HEK293 (cell line): ENCODE results near the gene KRIT1.

Source experiments
- CTCF ChIA-PET: fragments of 350-600 bp; formaldehyde crosslinking; extraction: SDS; loops from one replicate; lab custom pipeline; 2021; ENCODE audit warnings: antibody characterized with exemption; lab: Yijun Ruan, JAX
- POLR2A ChIA-PET: fragments of 300-600 bp; formaldehyde crosslinking; extraction: SDS; loops from one replicate; lab custom pipeline; 2020; ENCODE audit warnings: antibody characterized with exemption, inconsistent platforms; lab: Yijun Ruan, JAX
- H3K27ac ChIP-seq: fragments of 200-500 bp; sonication (Bioruptor generic); 2 replicates; pipeline ENCODE4 v1.5.1; 2014; ENCODE audit warnings: low read depth, low read length, control low read depth, inconsistent platforms; ENCODE audit errors: extremely low read depth
- H3K36me3 ChIP-seq, 2 experiments: fragments of 200-500 bp in 1 of 2; sonication (Bioruptor generic) in 1 of 2; 1 replicate in 1 of 2; 2 replicates in 1 of 2; pipeline ENCODE4 v1.5.1; 2014 to 2017; ENCODE audit warnings: inconsistent platforms in 2 of 2, low read length in 2 of 2; ENCODE audit not compliant: control insufficient read depth in 2 of 2, insufficient read depth in 1 of 2
- H3K4me1 ChIP-seq: fragments of 200-500 bp; sonication (Bioruptor generic); 2 replicates; pipeline ENCODE4 v1.5.1; 2014; ENCODE audit warnings: mild to moderate bottlenecking, low read length, inconsistent platforms; ENCODE audit not compliant: control insufficient read depth, insufficient read depth
- H3K4me3 ChIP-seq: 2 replicates; pipeline ENCODE4 v1.5.1; 2011; ENCODE audit warnings: low read depth, mild to moderate bottlenecking, control low read depth, low read length, moderate library complexity
- H3K9me3 ChIP-seq: fragments of 200-500 bp; sonication (Bioruptor generic); 2 replicates; pipeline ENCODE4 v1.5.1; 2014; ENCODE audit warnings: low read depth, low read length, inconsistent platforms; ENCODE audit not compliant: control insufficient read depth, insufficient read depth
- ELK4 ChIP-seq: IDR thresholded peaks from 2 replicates; pipeline ENCODE4 v1.6.1; 2011; ENCODE audit warnings: mild to moderate bottlenecking, low read depth, low read length, borderline replicate concordance
- GLIS2 ChIP-seq: fragments of 450-650 bp; formaldehyde crosslinking; IDR thresholded peaks from 2 replicates; pipeline ENCODE4 v1.5.1; 2016; ENCODE audit warnings: missing biosample characterization, missing genetic modification characterization
- KLF1 ChIP-seq: fragments of 450-650 bp; formaldehyde crosslinking; IDR thresholded peaks from 2 replicates; pipeline ENCODE4 v1.5.1; 2016; ENCODE audit warnings: missing biosample characterization, missing genetic modification characterization
- SALL2 ChIP-seq: fragments of 450-650 bp; formaldehyde crosslinking; IDR thresholded peaks from 2 replicates; pipeline ENCODE4 v1.5.0; 2017; ENCODE audit warnings: missing biosample characterization, mild to moderate bottlenecking, missing genetic modification characterization, borderline replicate concordance
- ZFHX2 ChIP-seq: fragments of 450-650 bp; formaldehyde crosslinking; conservative IDR thresholded peaks from 2 replicates; pipeline ENCODE4 v1.5.1; 2016; ENCODE audit warnings: missing biosample characterization, missing genetic modification characterization
- ZNF121 ChIP-seq: fragments of 450-650 bp; formaldehyde crosslinking; IDR thresholded peaks from 2 replicates; pipeline ENCODE4 v1.5.1; 2016; ENCODE audit warnings: missing biosample characterization, missing genetic modification characterization
- ZNF174 ChIP-seq: fragments of 450-650 bp; formaldehyde crosslinking; IDR thresholded peaks from 2 replicates; pipeline ENCODE4 v1.5.0; 2017; ENCODE audit warnings: missing biosample characterization, mild to moderate bottlenecking, missing genetic modification characterization
- ZNF23 ChIP-seq: fragments of 450-650 bp; formaldehyde crosslinking; IDR thresholded peaks from 2 replicates; pipeline ENCODE4 v1.5.1; 2016; ENCODE audit warnings: missing biosample characterization, missing genetic modification characterization, borderline replicate concordance
- ZNF248 ChIP-seq: fragments of 450-650 bp; formaldehyde crosslinking; IDR thresholded peaks from 2 replicates; pipeline ENCODE4 v1.5.1; 2017; ENCODE audit warnings: missing biosample characterization, missing genetic modification characterization
- ZNF266 ChIP-seq: fragments of 450-650 bp; formaldehyde crosslinking; IDR thresholded peaks from 2 replicates; pipeline ENCODE4 v1.5.1; 2016; ENCODE audit warnings: missing biosample characterization, missing genetic modification characterization, low read depth
- ZNF335 ChIP-seq: fragments of 450-650 bp; formaldehyde crosslinking; conservative IDR thresholded peaks from 2 replicates; pipeline ENCODE4 v1.5.1; 2016; ENCODE audit warnings: missing biosample characterization, missing genetic modification characterization
- ZNF362 ChIP-seq: fragments of 450-650 bp; formaldehyde crosslinking; IDR thresholded peaks from 2 replicates; pipeline ENCODE4 v1.5.1; 2016; ENCODE audit warnings: missing biosample characterization, missing genetic modification characterization
- ZNF37A ChIP-seq: fragments of 450-650 bp; IDR thresholded peaks from 2 replicates; pipeline ENCODE4 v1.5.1; 2018; ENCODE audit warnings: missing biosample characterization, missing genetic modification characterization
- ZNF404 ChIP-seq: fragments of 450-650 bp; formaldehyde crosslinking; IDR thresholded peaks from 2 replicates; pipeline ENCODE4 v1.5.1; 2017; ENCODE audit warnings: missing biosample characterization, missing genetic modification characterization
- ZNF521 ChIP-seq: fragments of 450-650 bp; formaldehyde crosslinking; IDR thresholded peaks from 2 replicates; pipeline ENCODE4 v1.5.1; 2017; ENCODE audit warnings: missing biosample characterization, mild to moderate bottlenecking, missing genetic modification characterization
- ZNF529 ChIP-seq: fragments of 450-650 bp; formaldehyde crosslinking; IDR thresholded peaks from 2 replicates; pipeline ENCODE4 v1.5.1; 2017; ENCODE audit warnings: missing genetic modification characterization, missing biosample characterization; ENCODE audit not compliant: insufficient replicate concordance
- ZNF530 ChIP-seq: fragments of 450-650 bp; formaldehyde crosslinking; IDR thresholded peaks from 2 replicates; pipeline ENCODE4 v1.5.1; 2016; ENCODE audit warnings: low read depth, missing biosample characterization, missing genetic modification characterization
- ZNF580 ChIP-seq: fragments of 450-650 bp; formaldehyde crosslinking; IDR thresholded peaks from 2 replicates; pipeline ENCODE4 v1.5.1; 2016; ENCODE audit warnings: missing biosample characterization, missing genetic modification characterization
- ZNF654 ChIP-seq: fragments of 450-650 bp; formaldehyde crosslinking; IDR thresholded peaks from 2 replicates; pipeline ENCODE4 v1.5.1; 2016; ENCODE audit warnings: low read depth, missing biosample characterization, missing genetic modification characterization
- ZNF791 ChIP-seq: fragments of 450-650 bp; formaldehyde crosslinking; IDR thresholded peaks from 2 replicates; pipeline ENCODE4 v1.5.1; 2016; ENCODE audit warnings: missing biosample characterization, missing genetic modification characterization

Gene KRIT1

GRCh38 chr7:92228100-92228499 lies 17.6 kb downstream of the KRIT1 start:
- POLR2A ChIA-PET = no interaction called here
- Histone ChIP-seq H3K9me3 (no peaks in the 10 kb centered on the region), H3K36me3 (peaks cover 51 to 58% of the 10 kb centered on the region in 2 experiments), H3K4me3 (no peak overlapping the region), H3K27ac (no peak overlapping the region), H3K4me1 (no peaks in the 10 kb centered on the region)
- CTCF ChIA-PET = interaction anchor here (0.6 kb wide), 2 partner anchors 95 to 392 kb away, joined by 3 to 5 read pairs; no protein-coding TSS in a partner anchor
- TF ChIP-seq ZNF530 (tag by site-specific recombination) = no peak
- TF ChIP-seq ZNF521 (tag by site-specific recombination) = no peak

- no peak overlapping the region for H3K4me3 ChIP-seq
- no peak overlapping the region for H3K27ac ChIP-seq
- H3K36me3 ChIP-seq = peaks cover 55 to 58% of the 10 kb centered on the region in 2 experiments
- POLR2A ChIA-PET = no interaction called here
- no peaks in the 10 kb centered on the region for H3K9me3 ChIP-seq
- CTCF ChIA-PET = no interaction called here
- H3K4me1 ChIP-seq = no peaks in the 10 kb centered on the region
- TF ChIP-seq ZNF174 (tag by site-specific recombination) (no peak), ZNF580 (no peak), ZNF791 (no peak), ZNF530 (tag by site-specific recombination) (no peak), ZNF362 (tag by site-specific recombination) (no peak), ZNF248 (no peak), SALL2 (tag by site-specific recombination) (no peak)
- TF ChIP-seq, all 188 proteins: peak for 0
Measured at GRCh38 chr7:92226981-92227380, 18.7 kb downstream of the KRIT1 start.

GRCh38 chr7:92221766-92222165 lies 23.9 kb downstream of the KRIT1 start:
- Histone ChIP-seq H3K4me3 (no peak overlapping the region), H3K9me3 (no peaks in the 10 kb centered on the region), H3K36me3 (peaks cover 72 to 84% of the 10 kb centered on the region in 2 experiments), H3K27ac (no peak overlapping the region), H3K4me1 (no peaks in the 10 kb centered on the region)
- ChIA-PET POLR2A (no interaction called here), CTCF (no interaction called here)
- TF ChIP-seq ZNF529 (tag by site-specific recombination) (no peak), ELK4 (no peak)

- H3K36me3 ChIP-seq = peaks cover 35 to 44% of the 10 kb centered on the region in 2 experiments
- CTCF ChIA-PET = interaction anchor here (1.0 kb wide), 1 partner anchor 242 kb away, joined by 4 read pairs; no protein-coding TSS in a partner anchor
Measured at GRCh38 chr7:92206672-92207071, 39.0 kb downstream of the KRIT1 start.

More at GRCh38 chr7:92206672-92207071, 39.0 kb downstream of the KRIT1 start:
- no peak overlapping the region for H3K4me3 ChIP-seq
- H3K4me1 ChIP-seq = no peaks in the 10 kb centered on the region
- POLR2A ChIA-PET = no interaction called here
- no peak overlapping the region for H3K27ac ChIP-seq
- TF ChIP-seq ZNF121 (tag by site-specific recombination) (no peak), ZNF23 (tag by site-specific recombination) (no peak), GLIS2 (no peak), ZNF266 (tag by site-specific recombination) (no peak), ZNF530 (tag by site-specific recombination) (no peak), ZNF404 (tag by site-specific recombination) (no peak), ZNF248 (no peak), ZNF37A (tag by site-specific recombination) (no peak), ZNF521 (tag by site-specific recombination) (no peak), KLF1 (tag by site-specific recombination) (no peak), ZFHX2 (tag by site-specific recombination) (no peak), ZNF654 (tag by site-specific recombination) (no peak), ZNF580 (no peak), ZNF335 (tag by site-specific recombination) (no peak)
- no peaks in the 10 kb centered on the region for H3K9me3 ChIP-seq
